Peyer's patch (tissue), 4 donors: ENCODE measurements around the gene PGLYRP1. TPM values are rescaled to one million over a fixed set of nuclear protein-coding genes. Genes with fewer than 3 reads are reported as not detected.
A peak's percentile ranks its signal among the peaks of the same experiment; 100 is the strongest.

Source experiments
- DNase-seq, 3 donors: peaks; one replicate each; pipeline ENCODE4 v3.0.0-alpha.2; 2017 to 2019
- H3K27ac ChIP-seq, 4 donors: fragments of 200-600 bp; sonication (generic); one replicate each; pipeline ENCODE4 v1.5.1; 2016 to 2019
- H3K27me3 ChIP-seq, 2 donors: fragments of 200-600 bp; sonication (generic); one replicate each; pipeline ENCODE4 v1.5.1; 2019
- H3K36me3 ChIP-seq, 3 donors: fragments of 200-600 bp; sonication (generic); one replicate each; pipeline ENCODE4 v1.5.1; 2016 to 2019
- H3K4me1 ChIP-seq, 4 donors: fragments of 200-600 bp; sonication (generic); one replicate each; pipeline ENCODE4 v1.5.1; 2016 to 2019
- H3K4me3 ChIP-seq, 4 donors: fragments of 200-600 bp; sonication (generic); 1 replicate in 3 of 4; 2 replicates in 1 of 4; pipeline ENCODE4 v1.5.1; 2016 to 2019; ENCODE audit warnings: mild to moderate bottlenecking in 1 of 4
- H3K9me3 ChIP-seq, 4 donors: fragments of 200-600 bp; sonication (generic); one replicate each; pipeline ENCODE4 v1.5.1; 2016 to 2019; ENCODE audit warnings: mild to moderate bottlenecking in 1 of 4
- POLR2A ChIP-seq, 2 donors: fragments of 450-650 bp; IDR thresholded peaks; one replicate each; pipeline ENCODE4 v1.5.1; 2017; ENCODE audit warnings: antibody characterized with exemption in 2 of 2, mild to moderate bottlenecking in 2 of 2, moderate library complexity in 2 of 2
- total RNA-seq, 4 donors: library from RNA; depleted of rRNA; stranded (reverse); fragments of >200 nt; gene quantifications; one replicate each; pipeline ENCODE4 v1.1.0, GENCODE V29; 2016
- TF ChIP-seq, protein P1 (sequence below), 6 experiments: fragments of 450-650 bp in 4 of 6; fragments of 200-600 bp in 2 of 6; sonication (generic) in 1 of 6; IDR thresholded peaks; one replicate each; pipeline ENCODE4 v1.5.1; 2017 to 2019; ENCODE audit warnings: antibody characterized with exemption in 6 of 6, mild to moderate bottlenecking in 3 of 6, moderate library complexity in 1 of 6

Gene PGLYRP1
- total RNA-seq: not detected

GRCh38 chr19:46022431-46023310 is at the start of gene PGLYRP1:
TSS of gene PGLYRP1 (minus strand) at chr19:46023053. CDS start at chr19:46023021, 32 bp downstream.
- no peaks in the 10 kb centered on the region for H3K36me3 ChIP-seq
- no peaks in the 10 kb centered on the region for H3K4me1 ChIP-seq
- H3K27ac ChIP-seq: no peak within 1 kb of the TSS
- no peaks in the 10 kb centered on the region for H3K9me3 ChIP-seq
- TF ChIP-seq POLR2A (IDR thresholded peaks at IDR 0.05): no peak
- TF ChIP-seq, protein P1, sequence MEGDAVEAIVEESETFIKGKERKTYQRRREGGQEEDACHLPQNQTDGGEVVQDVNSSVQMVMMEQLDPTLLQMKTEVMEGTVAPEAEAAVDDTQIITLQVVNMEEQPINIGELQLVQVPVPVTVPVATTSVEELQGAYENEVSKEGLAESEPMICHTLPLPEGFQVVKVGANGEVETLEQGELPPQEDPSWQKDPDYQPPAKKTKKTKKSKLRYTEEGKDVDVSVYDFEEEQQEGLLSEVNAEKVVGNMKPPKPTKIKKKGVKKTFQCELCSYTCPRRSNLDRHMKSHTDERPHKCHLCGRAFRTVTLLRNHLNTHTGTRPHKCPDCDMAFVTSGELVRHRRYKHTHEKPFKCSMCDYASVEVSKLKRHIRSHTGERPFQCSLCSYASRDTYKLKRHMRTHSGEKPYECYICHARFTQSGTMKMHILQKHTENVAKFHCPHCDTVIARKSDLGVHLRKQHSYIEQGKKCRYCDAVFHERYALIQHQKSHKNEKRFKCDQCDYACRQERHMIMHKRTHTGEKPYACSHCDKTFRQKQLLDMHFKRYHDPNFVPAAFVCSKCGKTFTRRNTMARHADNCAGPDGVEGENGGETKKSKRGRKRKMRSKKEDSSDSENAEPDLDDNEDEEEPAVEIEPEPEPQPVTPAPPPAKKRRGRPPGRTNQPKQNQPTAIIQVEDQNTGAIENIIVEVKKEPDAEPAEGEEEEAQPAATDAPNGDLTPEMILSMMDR (IDR thresholded peaks at IDR 0.05): no peak
- no peak within 1 kb of the TSS for H3K4me3 ChIP-seq
- peak in 1 of 3 donors; percentile 38 for DNase-seq
- peaks cover 0 to 11% of the 10 kb centered on the region in 2 donors for H3K27me3 ChIP-seq

DNA sequence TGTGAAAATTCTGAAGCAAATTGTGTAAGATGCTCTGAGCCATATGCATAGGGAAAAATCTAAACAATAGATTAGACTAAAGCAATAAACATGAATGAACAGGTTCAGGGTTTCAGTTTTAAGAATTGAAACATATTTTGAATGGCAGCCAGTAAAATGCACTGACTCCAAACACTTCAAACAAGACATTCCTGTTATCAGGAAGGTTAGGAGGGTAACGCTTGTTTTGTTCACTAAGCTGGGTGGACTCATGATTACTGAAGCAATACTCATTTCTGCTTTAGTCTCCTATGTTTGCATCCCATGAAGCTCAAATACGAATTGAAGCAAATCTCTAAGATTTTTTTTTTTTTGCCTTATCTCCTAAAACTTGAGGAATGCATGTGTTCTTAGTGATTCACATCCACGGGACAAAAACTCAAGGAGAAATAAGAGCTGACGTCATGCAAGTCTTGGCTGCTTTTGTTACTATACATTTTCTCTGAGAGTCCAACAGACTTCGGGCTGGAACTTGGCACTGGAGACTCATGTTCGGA is 47.0 kb upstream of the PGLYRP1 start:
- peaks cover 0 to 5% (median 0%) of the 10 kb centered on the region in 4 donors for H3K4me1 ChIP-seq
- no peak overlapping the region for H3K27ac ChIP-seq
- DNase-seq: no peak
- H3K9me3 ChIP-seq: no peaks in the 10 kb centered on the region
- no peaks in the 10 kb centered on the region for H3K27me3 ChIP-seq
- TF ChIP-seq POLR2A (IDR thresholded peaks at IDR 0.05): no peak
- TF ChIP-seq, protein P1 (IDR thresholded peaks at IDR 0.05): no peak
- H3K4me3 ChIP-seq: no peak overlapping the region
- no peaks in the 10 kb centered on the region for H3K36me3 ChIP-seq

- Histone ChIP-seq H3K36me3 (no peaks in the 10 kb centered on the region), H3K9me3 (no peaks in the 10 kb centered on the region), H3K4me3 (no peak overlapping the region), H3K27ac (no peak overlapping the region), H3K4me1 (peaks cover 0 to 5% (median 0%) of the 10 kb centered on the region in 4 donors), H3K27me3 (no peaks in the 10 kb centered on the region)
- DNase-seq: peak in 1 of 3 donors; percentile 46
- TF ChIP-seq POLR2A (IDR thresholded peaks at IDR 0.05): no peak
- TF ChIP-seq, protein P1 (IDR thresholded peaks at IDR 0.05): no peak
Observed at GRCh38 chr19:46068345-46069258, 45.7 kb upstream of the PGLYRP1 start.

DNA sequence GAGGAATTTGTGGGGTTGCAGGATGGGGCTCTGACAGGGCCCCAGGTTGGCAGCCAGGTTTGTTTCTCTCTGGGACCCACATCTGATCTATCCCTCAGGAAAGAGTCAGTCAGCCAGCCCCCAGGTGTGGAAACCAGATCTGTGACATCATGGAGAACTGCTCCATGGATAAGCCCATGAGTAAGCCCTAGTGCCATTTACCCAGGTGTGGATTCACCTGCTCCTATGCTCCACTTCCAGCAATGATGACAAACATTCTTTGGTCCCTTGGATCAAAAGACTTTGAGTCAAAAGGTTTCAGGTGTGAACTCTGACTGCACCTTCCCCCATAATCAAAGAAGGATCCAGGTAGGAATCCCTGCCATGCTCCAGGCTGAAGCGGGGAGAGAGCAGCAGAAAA is 44.8 kb upstream of the PGLYRP1 start:
- no peak overlapping the region for H3K4me3 ChIP-seq
- H3K27me3 ChIP-seq: no peaks in the 10 kb centered on the region
- no peak overlapping the region for H3K27ac ChIP-seq
- H3K4me1 ChIP-seq: peaks cover 0 to 5% (median 0%) of the 10 kb centered on the region in 4 donors
- TF ChIP-seq POLR2A (IDR thresholded peaks at IDR 0.05): no peak
- TF ChIP-seq, protein P1 (IDR thresholded peaks at IDR 0.05): no peak
- H3K9me3 ChIP-seq: no peaks in the 10 kb centered on the region
- no peaks in the 10 kb centered on the region for H3K36me3 ChIP-seq
- DNase-seq: no peak

DNA sequence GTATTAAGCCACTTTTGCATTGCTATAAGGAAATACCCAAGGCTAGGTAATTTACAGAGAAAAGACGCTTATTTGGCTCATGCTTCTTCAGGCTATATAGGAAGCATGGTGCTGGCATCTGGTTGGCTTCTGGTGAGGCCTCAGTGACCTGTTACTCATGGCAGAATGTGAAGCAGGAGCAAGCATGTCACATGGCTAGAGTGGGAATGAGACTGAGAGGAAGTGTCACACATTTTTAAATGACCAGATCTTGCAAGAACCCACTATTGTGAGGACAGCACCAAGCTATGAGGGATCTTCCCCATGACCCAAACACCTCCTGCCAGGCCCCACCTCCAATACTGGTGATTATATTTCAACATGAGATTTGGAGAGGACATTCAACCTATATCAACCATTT is 43.6 kb upstream of the PGLYRP1 start:
- TF ChIP-seq, protein P1 (IDR thresholded peaks at IDR 0.05): no peak
- no peak for TF ChIP-seq POLR2A (IDR thresholded peaks at IDR 0.05)

More for the DNA sequence above, 43.6 kb upstream of the PGLYRP1 start:
- H3K4me1 ChIP-seq: peaks cover 0 to 5% (median 0%) of the 10 kb centered on the region in 4 donors
- no peak overlapping the region for H3K27ac ChIP-seq
- no peak for DNase-seq
- H3K9me3 ChIP-seq: peaks cover 0 to 2% (median 0%) of the 10 kb centered on the region in 4 donors
- no peak overlapping the region for H3K4me3 ChIP-seq
- no peaks in the 10 kb centered on the region for H3K36me3 ChIP-seq
- H3K27me3 ChIP-seq: no peaks in the 10 kb centered on the region
